CD4-positive, alpha-beta T cell treated with Interleukin-21 for 1 hour (primary cell): ENCODE results near the gene CACNB3.
"Not testable (repeated sequence)": the region's sequence is repeated elsewhere in the genome, so short reads cannot be mapped to it uniquely, and the experiment has no call there.

ENCODE experiments used
- DNase-seq: peaks from one replicate; pipeline ENCODE4 v3.0.0-alpha.2; 2020

CACNB3 gene

DNA sequence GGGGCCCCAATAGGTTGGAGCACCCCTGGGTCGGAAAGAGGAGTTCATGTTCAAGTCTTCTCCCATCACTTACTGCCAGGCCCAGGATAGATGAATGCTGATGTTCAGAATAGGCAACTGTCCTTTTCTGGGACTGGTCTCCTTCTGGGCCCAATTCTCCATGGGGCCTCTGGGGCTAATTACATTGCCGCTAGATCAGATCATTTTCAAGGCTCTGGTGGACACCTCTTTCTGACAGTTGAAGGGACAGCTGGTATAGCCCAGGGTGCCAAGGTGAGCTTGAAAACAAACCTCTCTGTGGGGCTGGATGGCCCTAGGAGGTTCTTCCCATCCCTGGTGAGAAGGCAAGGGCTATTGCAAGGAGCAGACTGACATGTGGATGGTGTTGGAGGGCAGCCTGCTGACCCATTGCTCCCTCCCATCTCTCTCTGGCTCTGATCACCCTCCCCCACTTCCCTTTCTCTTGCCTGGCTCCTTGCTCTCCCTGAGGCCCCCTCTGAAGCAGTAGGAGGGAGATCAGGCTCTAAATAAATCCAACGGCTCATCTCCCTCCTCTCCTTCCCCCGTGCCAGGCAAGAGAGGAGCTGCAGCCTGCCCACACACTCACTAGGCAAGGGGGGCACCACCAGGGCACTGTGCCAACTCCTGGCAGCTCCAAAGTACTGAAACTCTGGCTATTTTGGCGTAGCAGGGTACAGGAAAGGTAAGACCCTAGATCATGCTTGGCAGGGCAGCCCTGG lies 1.9 kb downstream of the CACNB3 start:
- DNase-seq: no peak

GRCh38 chr12:48822139-48822538 lies 3.8 kb downstream of the CACNB3 start:
- DNase-seq: no peak

DNA sequence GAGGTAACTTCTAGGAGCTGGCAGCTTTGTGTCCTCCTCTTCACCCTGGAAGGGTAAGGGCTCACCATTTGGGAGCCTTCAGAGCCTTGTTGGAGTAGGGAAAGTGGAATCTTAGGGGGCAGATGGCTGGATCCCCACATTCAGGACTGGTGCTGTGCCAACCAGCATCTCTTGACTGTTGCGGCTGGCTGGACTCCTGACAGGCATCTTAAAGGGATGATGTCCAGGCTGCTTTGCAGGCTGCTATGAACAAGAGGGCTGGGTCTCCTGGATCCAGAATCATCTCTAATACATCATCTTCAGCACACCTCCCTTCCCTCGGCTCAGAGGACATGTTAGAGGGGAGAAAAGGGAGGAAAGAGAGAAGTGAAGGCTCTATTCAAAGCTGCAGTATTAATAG lies 4.4 kb downstream of the CACNB3 start:
- no peak for DNase-seq

DNA sequence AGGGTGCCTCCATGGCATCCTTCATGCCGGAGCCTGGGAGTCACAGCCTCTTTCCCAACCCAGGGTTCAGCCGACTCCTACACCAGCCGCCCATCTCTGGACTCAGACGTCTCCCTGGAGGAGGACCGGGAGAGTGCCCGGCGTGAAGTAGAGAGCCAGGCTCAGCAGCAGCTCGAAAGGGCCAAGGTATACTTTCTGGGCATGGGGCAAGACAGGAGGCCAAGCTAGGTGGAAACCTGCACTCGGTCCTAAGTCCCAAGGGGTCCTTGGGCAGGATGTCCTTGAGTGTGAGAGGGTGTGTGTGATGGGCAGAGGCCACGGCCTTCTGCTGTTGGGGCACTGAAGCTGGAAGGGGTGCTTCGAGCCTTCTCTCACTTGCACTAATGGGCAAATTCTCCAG lies 5.0 kb downstream of the CACNB3 start:
- no peak for DNase-seq

GRCh38 chr12:48824112-48824511 lies 5.8 kb downstream of the CACNB3 start:
- peak; percentile 29 for DNase-seq

DNA sequence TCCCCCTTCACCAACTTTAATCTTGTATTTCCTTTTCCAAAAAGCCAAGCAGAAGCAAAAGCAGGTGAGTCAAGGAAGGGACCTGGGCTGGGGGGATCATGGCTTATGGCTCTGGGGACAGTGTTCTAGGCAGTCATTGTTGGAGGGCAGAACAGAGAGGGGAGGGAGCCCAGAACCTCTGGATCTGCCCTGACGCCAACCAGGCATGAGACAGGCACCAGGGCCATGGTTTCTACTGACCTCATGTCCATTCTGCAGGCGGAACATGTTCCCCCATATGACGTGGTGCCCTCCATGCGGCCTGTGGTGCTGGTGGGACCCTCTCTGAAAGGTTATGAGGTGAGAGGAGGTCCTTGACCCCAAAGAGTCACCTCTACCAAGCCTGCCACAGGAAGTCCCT lies 6.6 kb downstream of the CACNB3 start:
- DNase-seq: no peak

- no peak for DNase-seq
Measured at GRCh38 chr12:48826209-48826855, 8.0 kb downstream of the CACNB3 start.

DNA sequence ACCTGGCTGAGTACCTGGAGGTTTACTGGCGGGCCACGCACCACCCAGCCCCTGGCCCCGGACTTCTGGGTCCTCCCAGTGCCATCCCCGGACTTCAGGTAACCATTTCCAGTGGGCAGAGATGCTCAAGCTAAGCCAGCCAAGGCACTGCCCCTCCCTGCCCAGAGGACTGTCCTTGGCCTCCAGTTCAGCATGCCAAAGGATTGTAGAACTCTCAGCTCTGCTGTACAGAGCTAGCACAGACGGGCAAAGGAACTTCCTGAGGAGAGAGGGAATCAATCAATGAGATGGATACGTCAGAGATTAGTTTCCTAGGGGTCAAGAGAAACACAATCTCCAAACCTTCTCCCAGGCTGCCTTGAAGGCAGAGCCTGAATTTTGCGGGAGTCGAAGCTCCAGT lies 8.7 kb downstream of the CACNB3 start:
- no peak for DNase-seq

DNA sequence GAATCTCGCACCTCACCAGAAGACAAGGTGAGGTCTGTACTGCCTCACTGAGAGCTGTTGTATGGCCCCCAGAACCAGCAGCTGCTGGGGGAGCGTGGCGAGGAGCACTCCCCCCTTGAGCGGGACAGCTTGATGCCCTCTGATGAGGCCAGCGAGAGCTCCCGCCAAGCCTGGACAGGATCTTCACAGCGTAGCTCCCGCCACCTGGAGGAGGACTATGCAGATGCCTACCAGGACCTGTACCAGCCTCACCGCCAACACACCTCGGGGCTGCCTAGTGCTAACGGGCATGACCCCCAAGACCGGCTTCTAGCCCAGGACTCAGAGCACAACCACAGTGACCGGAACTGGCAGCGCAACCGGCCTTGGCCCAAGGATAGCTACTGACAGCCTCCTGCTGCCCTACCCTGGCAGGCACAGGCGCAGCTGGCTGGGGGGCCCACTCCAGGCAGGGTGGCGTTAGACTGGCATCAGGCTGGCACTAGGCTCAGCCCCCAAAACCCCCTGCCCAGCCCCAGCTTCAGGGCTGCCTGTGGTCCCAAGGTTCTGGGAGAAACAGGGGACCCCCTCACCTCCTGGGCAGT lies 9.3 kb downstream of the CACNB3 start:
- no peak for DNase-seq

- DNase-seq: no peak
Measured at GRCh38 chr12:48828293-48828692, 10.0 kb downstream of the CACNB3 start.

- no peak for DNase-seq
Measured at GRCh38 chr12:48828841-48829575, 10.7 kb downstream of the CACNB3 start.

GRCh38 chr12:48831257-48831656 lies 13.0 kb downstream of the CACNB3 start:
- DNase-seq: no peak

- DNase-seq: no peak
Measured at GRCh38 chr12:48832321-48833060, 14.2 kb downstream of the CACNB3 start.

GRCh38 chr12:48838048-48838447 lies 19.8 kb downstream of the CACNB3 start:
- no peak for DNase-seq

DNA sequence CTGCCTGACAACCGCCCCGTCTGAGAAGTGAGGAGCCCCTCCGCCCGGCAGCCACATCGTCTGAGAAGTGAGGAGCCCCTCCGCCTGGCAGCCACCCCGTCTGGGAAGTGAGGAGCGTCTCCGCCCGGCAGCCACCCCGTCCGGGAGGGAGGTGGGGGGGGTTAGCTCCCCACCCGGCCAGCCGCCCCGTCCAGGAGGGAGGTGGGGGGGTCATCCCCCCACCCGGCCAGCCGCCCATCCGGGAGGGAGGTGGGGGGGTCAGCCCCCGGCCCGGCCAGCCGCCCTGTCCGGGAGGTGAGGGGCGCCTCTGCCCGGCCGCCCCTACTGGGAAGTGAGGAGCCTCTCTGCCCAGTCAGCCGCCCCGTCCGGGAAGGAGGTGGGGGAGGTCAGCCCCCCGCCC lies 23.7 kb downstream of the CACNB3 start:
- DNase-seq: not testable (repeated sequence)

GRCh38 chr12:48851883-48852733 lies 33.8 kb downstream of the CACNB3 start, which contains the start of gene DDX23:
Gene DDX23 (minus strand): TSS chr12:48852163. CDS start chr12:48845782, 6,381 bp downstream.
- DNase-seq: peak; percentile 96

DNA sequence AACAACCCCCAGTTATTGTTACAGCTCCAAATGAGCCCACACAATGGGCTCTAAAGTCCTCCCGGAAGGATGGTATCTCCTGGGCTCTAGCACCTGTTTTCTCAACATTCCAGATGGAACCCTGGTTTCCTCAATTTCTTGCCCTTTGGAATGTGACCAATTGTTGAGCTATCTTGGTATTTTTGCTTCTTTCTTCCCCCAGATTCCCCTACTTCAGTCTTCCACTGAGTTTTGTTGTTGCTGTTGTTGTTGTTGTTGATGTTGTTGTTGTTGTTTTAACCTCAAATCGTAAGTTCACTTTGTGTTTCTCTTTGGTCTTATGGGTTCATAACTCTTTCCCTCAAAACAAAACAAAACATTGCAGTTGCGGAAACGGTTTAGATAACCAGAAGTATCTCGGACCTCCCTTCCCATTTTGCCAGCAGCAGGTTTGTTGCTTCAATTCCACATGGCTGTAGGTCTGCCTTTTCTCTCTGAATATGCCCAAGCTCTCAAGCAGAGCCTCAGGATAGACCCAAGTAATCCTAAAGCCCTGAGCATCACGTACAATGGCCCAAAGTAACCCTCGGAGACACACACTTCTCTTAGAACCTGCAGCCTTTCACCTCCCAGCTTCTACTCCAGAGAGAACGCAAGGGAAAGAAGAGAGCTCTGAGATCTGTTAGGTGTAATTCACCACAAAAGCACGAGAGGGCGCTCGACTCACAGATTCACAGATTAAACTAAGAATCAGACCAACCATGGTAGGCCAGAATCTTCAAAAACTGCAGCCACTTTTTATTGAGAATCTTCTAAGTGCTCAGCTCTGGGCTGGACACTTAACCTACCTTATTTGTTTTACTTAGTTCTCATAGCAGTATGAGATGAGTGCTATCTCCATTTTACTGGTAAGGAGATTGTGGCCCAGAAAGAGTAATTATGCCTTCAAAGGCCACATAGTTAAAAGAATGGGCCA lies 34.7 kb downstream of the CACNB3 start:
- peak; percentile 92 for DNase-seq

GRCh38 chr12:48854488-48854887 lies 36.2 kb downstream of the CACNB3 start:
- DNase-seq: no peak

- not testable (repeated sequence) for DNase-seq
Measured at GRCh38 chr12:48854932-48855331, 36.6 kb downstream of the CACNB3 start.

DNA sequence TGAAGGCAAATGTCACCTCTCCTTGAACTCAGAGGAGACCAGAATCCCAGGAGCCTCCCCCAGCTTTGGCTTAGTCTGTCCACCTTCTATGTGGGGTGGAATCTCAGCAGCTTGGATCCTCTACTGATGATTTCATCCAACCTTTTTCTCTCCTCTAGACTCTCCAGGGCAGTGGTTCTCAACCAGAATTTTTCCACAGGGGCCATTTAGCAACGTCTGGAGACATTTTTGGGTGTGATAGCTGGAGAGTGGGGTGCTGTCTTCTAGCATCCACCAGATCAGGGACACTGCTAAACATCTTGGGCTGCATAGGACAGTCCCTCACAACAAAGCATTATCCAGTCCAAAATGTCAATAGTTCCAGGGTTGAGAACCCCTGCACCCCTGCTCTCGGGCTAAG lies 38.1 kb downstream of the CACNB3 start:
- DNase-seq: no peak
